Ishikawa (cell line): ENCODE measurements around the gene LIG4.

ENCODE experiments used
- CEBPB ChIP-seq: IDR thresholded peaks from 2 replicates; pipeline ENCODE4 v1.6.1; 2012
- CREB1 ChIP-seq: IDR thresholded peaks from 2 replicates; pipeline ENCODE4 v1.6.1; 2012; ENCODE audit warnings: low read depth
- EP300 ChIP-seq: IDR thresholded peaks from 2 replicates; pipeline ENCODE4 v1.6.1; 2012; ENCODE audit warnings: borderline replicate concordance
- FOXM1 ChIP-seq: IDR thresholded peaks from 2 replicates; pipeline ENCODE4 v1.6.1; 2012; ENCODE audit warnings: low read depth, borderline replicate concordance
- RAD21 ChIP-seq: IDR thresholded peaks from 2 replicates; pipeline ENCODE4 v1.6.1; 2012; ENCODE audit warnings: low read depth
- TAF1 ChIP-seq: IDR thresholded peaks from 2 replicates; pipeline ENCODE4 v1.6.1; 2012; ENCODE audit warnings: low read depth, mild to moderate bottlenecking
- TCF12 ChIP-seq: IDR thresholded peaks from 2 replicates; pipeline ENCODE4 v1.6.1; 2012; ENCODE audit warnings: low read depth
- YY1 ChIP-seq: IDR thresholded peaks from 2 replicates; pipeline ENCODE4 v1.6.1; 2012; ENCODE audit warnings: low read depth
- ZBTB7A ChIP-seq: IDR thresholded peaks from 2 replicates; pipeline ENCODE4 v1.6.1; 2012; ENCODE audit warnings: low read depth
- TF ChIP-seq, protein P1 (sequence below): IDR thresholded peaks from 2 replicates; pipeline ENCODE4 v1.6.1; 2012
- TF ChIP-seq, protein P2 (sequence below): IDR thresholded peaks from 2 replicates; pipeline ENCODE4 v1.6.1; 2012; ENCODE audit warnings: low read depth, mild to moderate bottlenecking
- TF ChIP-seq, protein P3 (sequence below): IDR thresholded peaks from 2 replicates; pipeline ENCODE4 v1.6.1; 2012

DNA sequence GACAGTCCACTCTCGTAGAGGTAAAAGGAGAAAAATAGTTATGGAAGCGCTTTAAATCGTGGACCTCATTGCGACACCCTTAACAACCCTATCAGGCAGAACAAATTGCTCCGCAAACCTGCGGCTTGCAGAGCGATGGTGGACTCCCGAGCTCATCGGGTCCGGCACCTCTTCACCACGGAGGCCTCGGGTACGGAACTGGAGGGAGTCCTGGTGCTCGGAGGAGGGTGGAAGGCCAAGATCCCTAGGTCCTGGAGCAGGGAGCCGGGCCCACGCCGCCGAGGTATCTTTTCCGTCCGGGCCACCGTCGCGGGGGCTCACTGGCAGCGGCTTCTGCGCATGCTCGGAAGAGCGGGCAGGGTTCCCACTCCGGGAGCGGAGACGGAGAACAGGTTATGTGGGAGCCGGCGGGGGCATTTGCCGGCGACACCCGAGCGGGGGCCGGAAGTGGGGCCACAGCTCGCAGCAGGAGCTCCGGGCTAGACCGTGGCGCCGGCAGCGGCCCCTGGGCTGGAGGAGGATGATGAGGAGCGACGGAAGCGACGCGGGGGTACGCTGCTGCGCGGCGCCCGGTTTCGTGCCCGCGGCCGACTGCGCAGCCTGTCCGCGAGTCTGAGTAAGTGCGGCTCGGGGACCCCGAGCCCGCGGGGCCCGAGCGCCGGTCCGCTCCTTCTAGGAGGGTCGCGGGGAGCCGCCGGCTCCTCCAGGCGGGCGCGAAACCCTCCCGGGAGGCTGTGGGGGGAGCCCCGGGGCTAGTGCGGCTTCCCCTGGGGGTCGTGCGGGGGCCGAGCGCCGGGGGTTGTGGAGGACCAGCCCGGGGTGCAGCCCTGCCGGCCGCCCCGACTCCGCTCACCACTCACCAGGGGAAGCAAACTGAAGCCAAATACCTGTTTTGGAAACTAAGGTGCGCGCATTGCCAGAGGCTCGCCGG is 3.0 kb upstream of the LIG4 start, which contains the start of gene ABHD13:
- TF ChIP-seq RAD21, result no peak
- peak; percentile 84 for TF ChIP-seq CEBPB
- TF ChIP-seq, protein P1, sequence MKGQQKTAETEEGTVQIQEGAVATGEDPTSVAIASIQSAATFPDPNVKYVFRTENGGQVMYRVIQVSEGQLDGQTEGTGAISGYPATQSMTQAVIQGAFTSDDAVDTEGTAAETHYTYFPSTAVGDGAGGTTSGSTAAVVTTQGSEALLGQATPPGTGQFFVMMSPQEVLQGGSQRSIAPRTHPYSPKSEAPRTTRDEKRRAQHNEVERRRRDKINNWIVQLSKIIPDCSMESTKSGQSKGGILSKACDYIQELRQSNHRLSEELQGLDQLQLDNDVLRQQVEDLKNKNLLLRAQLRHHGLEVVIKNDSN, result no peak
- 0 out of 2 replicates have a peak, but pooled peaks have one; percentile 18 for TF ChIP-seq YY1
- no peak for TF ChIP-seq EP300
- TF ChIP-seq FOXM1, result no peak
- TF ChIP-seq TAF1, result peak; percentile 70
- TF ChIP-seq, protein P2, sequence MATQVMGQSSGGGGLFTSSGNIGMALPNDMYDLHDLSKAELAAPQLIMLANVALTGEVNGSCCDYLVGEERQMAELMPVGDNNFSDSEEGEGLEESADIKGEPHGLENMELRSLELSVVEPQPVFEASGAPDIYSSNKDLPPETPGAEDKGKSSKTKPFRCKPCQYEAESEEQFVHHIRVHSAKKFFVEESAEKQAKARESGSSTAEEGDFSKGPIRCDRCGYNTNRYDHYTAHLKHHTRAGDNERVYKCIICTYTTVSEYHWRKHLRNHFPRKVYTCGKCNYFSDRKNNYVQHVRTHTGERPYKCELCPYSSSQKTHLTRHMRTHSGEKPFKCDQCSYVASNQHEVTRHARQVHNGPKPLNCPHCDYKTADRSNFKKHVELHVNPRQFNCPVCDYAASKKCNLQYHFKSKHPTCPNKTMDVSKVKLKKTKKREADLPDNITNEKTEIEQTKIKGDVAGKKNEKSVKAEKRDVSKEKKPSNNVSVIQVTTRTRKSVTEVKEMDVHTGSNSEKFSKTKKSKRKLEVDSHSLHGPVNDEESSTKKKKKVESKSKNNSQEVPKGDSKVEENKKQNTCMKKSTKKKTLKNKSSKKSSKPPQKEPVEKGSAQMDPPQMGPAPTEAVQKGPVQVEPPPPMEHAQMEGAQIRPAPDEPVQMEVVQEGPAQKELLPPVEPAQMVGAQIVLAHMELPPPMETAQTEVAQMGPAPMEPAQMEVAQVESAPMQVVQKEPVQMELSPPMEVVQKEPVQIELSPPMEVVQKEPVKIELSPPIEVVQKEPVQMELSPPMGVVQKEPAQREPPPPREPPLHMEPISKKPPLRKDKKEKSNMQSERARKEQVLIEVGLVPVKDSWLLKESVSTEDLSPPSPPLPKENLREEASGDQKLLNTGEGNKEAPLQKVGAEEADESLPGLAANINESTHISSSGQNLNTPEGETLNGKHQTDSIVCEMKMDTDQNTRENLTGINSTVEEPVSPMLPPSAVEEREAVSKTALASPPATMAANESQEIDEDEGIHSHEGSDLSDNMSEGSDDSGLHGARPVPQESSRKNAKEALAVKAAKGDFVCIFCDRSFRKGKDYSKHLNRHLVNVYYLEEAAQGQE, result no peak
- TF ChIP-seq, protein P3, sequence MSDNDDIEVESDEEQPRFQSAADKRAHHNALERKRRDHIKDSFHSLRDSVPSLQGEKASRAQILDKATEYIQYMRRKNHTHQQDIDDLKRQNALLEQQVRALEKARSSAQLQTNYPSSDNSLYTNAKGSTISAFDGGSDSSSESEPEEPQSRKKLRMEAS, result peak; percentile 77; the same call in 1 of the 2 replicates
- peak; percentile 78; the same call in 1 of the 2 replicates for TF ChIP-seq TCF12
- no peak for TF ChIP-seq CREB1
- peak; percentile 83; the same call in 1 of the 2 replicates for TF ChIP-seq ZBTB7A
